ENCODE results near the gene MYF5.

MYF5 gene

DNA sequence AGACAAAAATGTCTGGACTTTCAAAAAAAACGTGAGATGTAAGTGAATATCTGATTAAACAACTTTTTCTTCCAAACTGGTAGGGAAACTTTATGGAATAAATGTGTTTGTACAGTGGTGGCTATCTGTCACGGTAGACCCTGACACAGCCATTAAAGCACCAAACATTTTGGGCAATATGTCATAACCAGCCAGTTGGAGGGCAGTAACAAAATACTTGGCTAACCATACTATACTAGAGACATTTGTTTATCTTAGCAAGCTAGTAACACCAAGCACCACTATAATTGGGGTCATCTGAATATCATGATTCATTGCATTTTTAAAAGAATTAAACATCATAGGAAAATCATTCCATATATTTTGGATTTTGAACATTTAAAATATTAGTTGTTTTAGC, 15.3 kb upstream of the MYF5 start:
- no peak overlapping the region for H3K4me3 ChIP-seq (ENCODE audit: low read depth, low read length)
- TF ChIP-seq, protein P1, sequence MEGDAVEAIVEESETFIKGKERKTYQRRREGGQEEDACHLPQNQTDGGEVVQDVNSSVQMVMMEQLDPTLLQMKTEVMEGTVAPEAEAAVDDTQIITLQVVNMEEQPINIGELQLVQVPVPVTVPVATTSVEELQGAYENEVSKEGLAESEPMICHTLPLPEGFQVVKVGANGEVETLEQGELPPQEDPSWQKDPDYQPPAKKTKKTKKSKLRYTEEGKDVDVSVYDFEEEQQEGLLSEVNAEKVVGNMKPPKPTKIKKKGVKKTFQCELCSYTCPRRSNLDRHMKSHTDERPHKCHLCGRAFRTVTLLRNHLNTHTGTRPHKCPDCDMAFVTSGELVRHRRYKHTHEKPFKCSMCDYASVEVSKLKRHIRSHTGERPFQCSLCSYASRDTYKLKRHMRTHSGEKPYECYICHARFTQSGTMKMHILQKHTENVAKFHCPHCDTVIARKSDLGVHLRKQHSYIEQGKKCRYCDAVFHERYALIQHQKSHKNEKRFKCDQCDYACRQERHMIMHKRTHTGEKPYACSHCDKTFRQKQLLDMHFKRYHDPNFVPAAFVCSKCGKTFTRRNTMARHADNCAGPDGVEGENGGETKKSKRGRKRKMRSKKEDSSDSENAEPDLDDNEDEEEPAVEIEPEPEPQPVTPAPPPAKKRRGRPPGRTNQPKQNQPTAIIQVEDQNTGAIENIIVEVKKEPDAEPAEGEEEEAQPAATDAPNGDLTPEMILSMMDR (IDR thresholded peaks at IDR 0.05; ENCODE audit: low read depth, low read length, missing control alignments), result no peak
- H3K27me3 ChIP-seq (replicated peaks), result no peaks in the 10 kb centered on the region
- H3K36me3 ChIP-seq (replicated peaks), result no peaks in the 10 kb centered on the region
- in situ Hi-C loops (cut with HindIII; ENCODE audit: low pct_ligation_motif_present, low sequenced_read_pairs), result no loop called here
- no peak overlapping the region for H3K27ac ChIP-seq
- DNase-seq, result no peak

DNA sequence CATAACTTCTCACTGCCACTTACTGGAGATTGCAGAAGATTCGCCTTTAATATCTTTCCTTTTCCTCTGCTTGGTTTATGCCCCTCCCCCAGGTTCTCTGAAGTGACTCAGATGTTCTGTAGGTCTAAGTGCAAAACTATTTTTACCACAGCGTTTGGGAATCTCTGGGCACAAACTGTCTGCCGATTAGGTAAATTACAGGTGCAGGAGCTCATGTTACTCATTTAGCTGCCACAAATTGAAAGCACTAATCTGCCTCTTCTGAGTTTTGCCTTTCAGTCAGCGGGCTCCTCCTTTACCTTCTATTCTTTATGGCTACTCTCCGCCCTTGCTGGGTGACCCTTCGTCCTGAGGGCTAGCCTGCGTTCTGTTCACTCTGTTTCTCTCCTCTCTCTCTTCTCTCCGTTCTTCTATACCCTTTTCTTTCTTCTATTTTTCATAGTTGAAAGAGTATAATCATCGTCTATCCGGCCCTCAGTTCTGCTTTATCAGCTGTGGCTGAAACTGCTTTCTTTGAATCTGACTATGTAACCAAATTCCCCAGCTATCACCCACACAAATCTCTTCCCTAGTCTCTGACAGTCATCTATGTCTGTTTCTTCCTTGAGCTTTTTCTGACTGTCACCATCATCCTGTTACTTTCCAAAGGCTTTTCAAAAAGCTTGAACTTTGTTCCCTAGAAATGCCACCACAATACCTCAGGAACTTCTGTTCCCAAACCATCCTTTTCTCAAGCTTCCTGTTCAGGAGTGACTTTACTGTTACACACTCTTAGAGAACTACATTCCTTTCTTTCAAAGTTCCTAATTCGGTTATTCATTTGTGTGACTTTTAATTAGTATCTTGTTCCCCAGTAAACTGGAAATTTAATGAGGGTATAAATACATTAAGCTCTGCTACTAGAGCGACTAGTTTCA, 13.6 kb upstream of the MYF5 start:
- in situ Hi-C loops (cut with HindIII; ENCODE audit: low pct_ligation_motif_present, low sequenced_read_pairs), result no loop called here
- H3K4me3 ChIP-seq (ENCODE audit: low read depth, low read length), result peak overlapping the region; percentile 26
- peak overlapping the region; percentile 53 for H3K27ac ChIP-seq
- no peaks in the 10 kb centered on the region for H3K27me3 ChIP-seq (replicated peaks)
- H3K36me3 ChIP-seq (replicated peaks), result no peaks in the 10 kb centered on the region
- TF ChIP-seq, protein P1 (IDR thresholded peaks at IDR 0.05; ENCODE audit: low read depth, low read length, missing control alignments), result no peak
- peak; percentile 71 for DNase-seq

DNA sequence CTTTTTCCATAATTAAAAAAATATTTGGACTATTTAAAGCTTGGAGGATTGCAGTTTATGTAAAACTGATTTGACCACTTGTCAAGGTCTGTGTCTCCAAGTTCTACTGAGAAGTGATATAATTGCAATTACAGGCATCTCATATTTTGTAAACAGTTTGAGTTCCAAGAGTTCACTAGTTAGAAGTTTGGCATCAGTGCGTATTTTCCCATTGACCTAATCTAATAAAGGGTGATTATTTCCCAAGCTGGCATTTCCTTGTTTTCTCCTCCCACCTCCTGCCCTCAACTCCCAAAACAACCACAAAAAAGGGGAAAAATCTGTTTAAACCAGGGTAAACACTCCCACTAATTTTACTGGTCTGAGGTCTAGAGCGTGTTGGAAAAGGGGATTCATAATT, 12.3 kb upstream of the MYF5 start:
- Histone ChIP-seq H3K27ac (no peak overlapping the region), H3K36me3 (replicated peaks) (no peaks in the 10 kb centered on the region), H3K27me3 (replicated peaks) (no peaks in the 10 kb centered on the region), H3K4me3 (ENCODE audit: low read depth, low read length) (no peak overlapping the region)
- TF ChIP-seq, protein P1 (IDR thresholded peaks at IDR 0.05; ENCODE audit: low read depth, low read length, missing control alignments), result no peak
- in situ Hi-C loops (cut with HindIII; ENCODE audit: low pct_ligation_motif_present, low sequenced_read_pairs), result no loop called here
- no peak for DNase-seq

DNA sequence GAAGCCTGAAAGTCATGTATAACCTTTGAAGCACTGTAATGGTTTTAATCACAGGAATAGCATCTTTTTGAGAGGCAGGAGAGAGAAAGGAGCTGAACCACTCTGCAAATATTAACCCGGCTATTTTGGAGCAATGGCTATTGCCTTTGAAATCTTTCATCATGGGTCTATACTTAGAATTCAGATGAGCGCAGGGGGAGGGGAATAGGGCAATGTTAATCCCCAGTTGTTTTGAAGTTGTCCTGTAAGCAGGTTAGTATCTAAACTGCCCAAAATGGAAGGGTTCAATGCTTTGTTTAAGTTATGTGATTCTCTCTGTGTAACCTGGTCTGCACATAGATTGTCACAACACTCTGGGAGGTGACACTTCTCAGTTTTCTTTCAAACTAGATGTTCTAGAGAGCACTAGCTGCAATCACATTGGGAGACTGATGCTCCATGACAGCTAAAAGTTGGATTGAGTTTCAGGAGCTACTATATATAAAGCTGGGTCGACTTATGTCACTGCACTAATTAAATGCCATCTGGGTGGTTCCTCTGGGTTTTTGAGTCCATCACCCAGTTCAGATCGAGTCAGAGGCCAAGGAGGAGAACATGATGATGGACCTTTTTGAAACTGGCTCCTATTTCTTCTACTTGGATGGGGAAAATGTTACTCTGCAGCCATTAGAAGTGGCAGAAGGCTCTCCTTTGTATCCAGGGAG, 9.4 kb upstream of the MYF5 start, which contains the start of gene MYF6:
MYF6 (plus strand) TSS at position 509 of the 704 bp plus-strand sequence; CDS start at position 595, 86 bp downstream.
- Histone ChIP-seq H3K27ac (no peak within 1 kb of the TSS), H3K4me3 (ENCODE audit: low read depth, low read length) (peak within 1 kb of the TSS; percentile 46), H3K36me3 (replicated peaks) (no peaks in the 10 kb centered on the region), H3K27me3 (replicated peaks) (no peaks in the 10 kb centered on the region)
- no peak for DNase-seq
- in situ Hi-C loops (cut with HindIII; ENCODE audit: low pct_ligation_motif_present, low sequenced_read_pairs), result no loop called here
- TF ChIP-seq, protein P1 (IDR thresholded peaks at IDR 0.05; ENCODE audit: low read depth, low read length, missing control alignments), result no peak

DNA sequence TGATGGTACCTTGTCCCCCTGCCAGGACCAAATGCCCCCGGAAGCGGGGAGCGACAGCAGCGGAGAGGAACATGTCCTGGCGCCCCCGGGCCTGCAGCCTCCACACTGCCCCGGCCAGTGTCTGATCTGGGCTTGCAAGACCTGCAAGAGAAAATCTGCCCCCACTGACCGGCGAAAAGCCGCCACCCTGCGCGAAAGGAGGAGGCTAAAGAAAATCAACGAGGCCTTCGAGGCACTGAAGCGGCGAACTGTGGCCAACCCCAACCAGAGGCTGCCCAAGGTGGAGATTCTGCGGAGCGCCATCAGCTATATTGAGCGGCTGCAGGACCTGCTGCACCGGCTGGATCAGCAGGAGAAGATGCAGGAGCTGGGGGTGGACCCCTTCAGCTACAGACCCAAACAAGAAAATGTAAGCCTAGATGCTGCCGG, 8.9 kb upstream of the MYF5 start:
- Histone ChIP-seq H3K36me3 (replicated peaks) (no peaks in the 10 kb centered on the region), H3K27me3 (replicated peaks) (no peaks in the 10 kb centered on the region), H3K4me3 (ENCODE audit: low read depth, low read length) (peak overlapping the region; percentile 46), H3K27ac (no peak overlapping the region)
- no peak for DNase-seq
- TF ChIP-seq, protein P1 (IDR thresholded peaks at IDR 0.05; ENCODE audit: low read depth, low read length, missing control alignments), result no peak
- in situ Hi-C loops (cut with HindIII; ENCODE audit: low pct_ligation_motif_present, low sequenced_read_pairs), result no loop called here

All from brain microvascular endothelial cell (primary cell).